Body of pancreas (tissue), 4 donors: Measurements from ENCODE around the gene LGALS1.

Experiments
- CTCF ChIP-seq, 7 experiments: fragments of 450-650 bp in 4 of 7; fragments of 200-600 bp in 3 of 7; sonication (generic) in 3 of 7; IDR thresholded peaks; one replicate each; pipeline ENCODE4 v1.5.1; 2016 to 2019; ENCODE audit warnings: antibody characterized with exemption in 7 of 7
- POLR2A ChIP-seq, 3 donors: fragments of 450-650 bp; IDR thresholded peaks; one replicate each; pipeline ENCODE4 v1.6.1; 2016; ENCODE audit warnings: antibody characterized with exemption in 3 of 3, mild to moderate bottlenecking in 2 of 3

- TF ChIP-seq POLR2A (IDR thresholded peaks at IDR 0.05) (no peak), CTCF (IDR thresholded peaks at IDR 0.05) (no peak)
Observed at GRCh38 chr22:37669586-37669985, 5.8 kb upstream of the LGALS1 start.
